GM19193 (cell line): ENCODE measurements around the gene MTRR.

Experiments used
- POLR2A ChIP-seq: IDR thresholded peaks from 4 replicates; pipeline ENCODE4 v1.6.1; 2011; ENCODE audit not compliant: insufficient read depth, insufficient read length; ENCODE audit errors: extremely low read depth

MTRR gene

GRCh38 chr5:7902666-7903625 lies 34.0 kb downstream of the MTRR start:
- no peak for TF ChIP-seq POLR2A

- TF ChIP-seq POLR2A, result no peak
These were observed 35.2 kb downstream of the MTRR start for GRCh38 chr5:7904170-7904569.

GRCh38 chr5:7907612-7908011 lies 38.7 kb downstream of the MTRR start:
- no peak for TF ChIP-seq POLR2A

- TF ChIP-seq POLR2A, result no peak
These were observed 39.4 kb downstream of the MTRR start for GRCh38 chr5:7908317-7908716.

GRCh38 chr5:7910738-7911428 lies 41.9 kb downstream of the MTRR start:
- no peak for TF ChIP-seq POLR2A

- no peak for TF ChIP-seq POLR2A
These were observed 47.3 kb downstream of the MTRR start for GRCh38 chr5:7916171-7916804.

- TF ChIP-seq POLR2A, result no peak
These were observed 48.5 kb downstream of the MTRR start for GRCh38 chr5:7917130-7918123.

- TF ChIP-seq POLR2A, result no peak
These were observed 57.2 kb downstream of the MTRR start for GRCh38 chr5:7925961-7926695.

- no peak for TF ChIP-seq POLR2A
These were observed 57.8 kb downstream of the MTRR start for GRCh38 chr5:7926720-7927119.

- TF ChIP-seq POLR2A, result no peak
These were observed 58.8 kb downstream of the MTRR start for GRCh38 chr5:7927466-7928375.

- no peak for TF ChIP-seq POLR2A
These were observed 61.1 kb downstream of the MTRR start for GRCh38 chr5:7930011-7930410.

GRCh38 chr5:7941692-7942091 lies 72.7 kb downstream of the MTRR start:
- no peak for TF ChIP-seq POLR2A

GRCh38 chr5:7947301-7947700 lies 78.4 kb downstream of the MTRR start:
- TF ChIP-seq POLR2A, result no peak
